SK-N-SH (cell line): ENCODE results near the gene ANKFN1. TPM values are rescaled to one million over a fixed set of nuclear protein-coding genes. Genes with fewer than 3 reads are reported as not detected.

Experiments
- CTCF ChIA-PET: fragments of 300-600, 350-600 bp; formaldehyde crosslinking; extraction: SDS; loops from one replicate; lab custom pipeline; 2021; lab: Yijun Ruan, JAX
- POLR2A ChIA-PET: fragments of 350-600 bp; sonication (Branson Sonifier 250); formaldehyde crosslinking; extraction: SDS; loops from one replicate; lab custom pipeline; 2020; ENCODE audit warnings: antibody characterized with exemption, inconsistent platforms; lab: Yijun Ruan, JAX
- DNase-seq: peaks from one replicate; pipeline ENCODE4 v3.0.0; 2012
- H2AFZ ChIP-seq: fragments of 200-600 bp; sonication (generic); 2 replicates; pipeline ENCODE4 v1.8.1; 2016; ENCODE audit warnings: antibody characterized with exemption, mild to moderate bottlenecking, low read depth
- H3F3A ChIP-seq: fragments of 200-600 bp; sonication (generic); replicated peaks from 2 replicates; pipeline ENCODE3; 2016; ENCODE audit warnings: antibody characterized with exemption, mild to moderate bottlenecking; ENCODE audit not compliant: insufficient read depth
- H3K27ac ChIP-seq, 2 experiments: fragments of 200-500 bp in 1 of 2; fragments of 200-600 bp in 1 of 2; sonication (Bioruptor generic) in 1 of 2; sonication (generic), shearing (Covaris generic) in 1 of 2; 2 replicates each; pipeline versions ENCODE4 v1.5.1 to v1.6.1; 2014 to 2016; ENCODE audit warnings: low read depth in 2 of 2, inconsistent platforms in 1 of 2, low read length in 1 of 2, mild to moderate bottlenecking in 1 of 2, mixed read lengths in 1 of 2
- H3K27me3 ChIP-seq: fragments of 200-600 bp; sonication (generic), shearing (Covaris generic); 2 replicates; pipeline ENCODE4 v1.6.1; 2016; ENCODE audit warnings: mixed run types; ENCODE audit not compliant: insufficient read depth
- H3K36me3 ChIP-seq, 2 experiments: fragments of 200-500 bp in 1 of 2; fragments of 200-600 bp in 1 of 2; sonication (Bioruptor generic) in 1 of 2; sonication (generic) in 1 of 2; replicated peaks in 1 of 2; 2 replicates each; pipeline versions ENCODE3 to v1.5.1; 2014 to 2016; ENCODE audit warnings: low read length in 1 of 2, mild to moderate bottlenecking in 1 of 2; ENCODE audit not compliant: insufficient read depth in 2 of 2, control insufficient read depth in 1 of 2
- H3K4me1 ChIP-seq, 2 experiments: fragments of 200-500 bp in 1 of 2; fragments of 200-600 bp in 1 of 2; sonication (Bioruptor generic) in 1 of 2; sonication (generic), shearing (Covaris generic) in 1 of 2; 2 replicates each; pipeline versions ENCODE4 v1.5.1 to v1.6.1; 2014 to 2016; ENCODE audit warnings: low read depth in 1 of 2, low read length in 1 of 2, mixed run types in 1 of 2; ENCODE audit not compliant: insufficient read depth in 2 of 2, control insufficient read depth in 1 of 2
- H3K4me2 ChIP-seq: fragments of 200-600 bp; sonication (generic), shearing (Covaris generic); 2 replicates; pipeline ENCODE4 v1.6.1; 2017; ENCODE audit warnings: mixed run types
- H3K4me3 ChIP-seq, 2 experiments: fragments of 200-500 bp in 1 of 2; fragments of 200-600 bp in 1 of 2; sonication (Bioruptor generic) in 1 of 2; sonication (generic), shearing (Covaris generic) in 1 of 2; 2 replicates each; pipeline versions ENCODE4 v1.5.1 to v1.8.1; 2014 to 2016; ENCODE audit warnings: low read depth in 2 of 2, inconsistent platforms in 1 of 2, low read length in 1 of 2, mild to moderate bottlenecking in 1 of 2, mixed read lengths in 1 of 2, moderate library complexity in 1 of 2
- H3K79me2 ChIP-seq: fragments of 200-600 bp; sonication (generic); 2 replicates; pipeline ENCODE4 v1.8.1; 2017; ENCODE audit warnings: mild to moderate bottlenecking; ENCODE audit not compliant: insufficient read depth
- H3K9ac ChIP-seq: fragments of 200-600 bp; sonication (generic); 2 replicates; pipeline ENCODE4 v1.6.1; 2017; ENCODE audit warnings: mixed run types
- H3K9me2 ChIP-seq: fragments of 200-600 bp; sonication (generic); 2 replicates; pipeline ENCODE4 v1.6.1; 2017; ENCODE audit warnings: mixed run types
- H3K9me3 ChIP-seq: fragments of 200-600 bp; sonication (generic); 2 replicates; pipeline ENCODE4 v1.6.1; 2017; ENCODE audit warnings: mixed run types, mild to moderate bottlenecking, moderate library complexity
- H4K20me1 ChIP-seq: fragments of 200-600 bp; sonication (generic); 2 replicates; pipeline ENCODE4 v1.6.1; 2017; ENCODE audit warnings: mild to moderate bottlenecking, mixed run types; ENCODE audit not compliant: insufficient read depth
- CHD2 ChIP-seq: fragments of 150-350 bp; IDR thresholded peaks from 2 replicates; pipeline ENCODE4 v1.6.1; 2018; ENCODE audit warnings: low read length; ENCODE audit not compliant: partially characterized antibody
- EZH2phosphoT487 ChIP-seq: fragments of 200-600 bp; sonication (generic); IDR thresholded peaks from 2 replicates; pipeline ENCODE4 v1.6.1; 2017; ENCODE audit warnings: low read depth, mixed run types, mild to moderate bottlenecking, antibody characterized with exemption, moderate library complexity, borderline replicate concordance
- FOSL2 ChIP-seq: IDR thresholded peaks from 2 replicates; pipeline ENCODE4 v1.4.0; 2012; ENCODE audit warnings: low read depth, mild to moderate bottlenecking, moderate library complexity, borderline replicate concordance
- FOXM1 ChIP-seq: IDR thresholded peaks from 2 replicates; pipeline ENCODE4 v1.4.0; 2012; ENCODE audit warnings: low read depth, mild to moderate bottlenecking
- GABPA ChIP-seq: IDR thresholded peaks from 2 replicates; pipeline ENCODE4 v1.4.0; 2012; ENCODE audit warnings: low read depth, mild to moderate bottlenecking
- IRF3 ChIP-seq: fragments of 150-350 bp; IDR thresholded peaks from 2 replicates; pipeline ENCODE4 v1.6.1; 2016; ENCODE audit warnings: mild to moderate bottlenecking, low read depth, low read length
- JUND ChIP-seq: IDR thresholded peaks from 2 replicates; pipeline ENCODE4 v1.4.0; 2012
- MAX ChIP-seq: IDR thresholded peaks from 2 replicates; pipeline ENCODE4 v1.4.0; 2012; ENCODE audit warnings: low read depth
- NFIC ChIP-seq: IDR thresholded peaks from 2 replicates; pipeline ENCODE4 v1.4.0; 2012; ENCODE audit warnings: borderline replicate concordance
- NRF1 ChIP-seq: IDR thresholded peaks from 2 replicates; pipeline ENCODE4 v1.6.1; 2012; ENCODE audit warnings: low read depth, mild to moderate bottlenecking, low read length
- PBX3 ChIP-seq: IDR thresholded peaks from 2 replicates; pipeline ENCODE4; 2012
- POLR2AphosphoS5 ChIP-seq: IDR thresholded peaks from 2 replicates; pipeline ENCODE4 v1.6.1; 2012; ENCODE audit warnings: low read depth, low read length
- RAD21 ChIP-seq: IDR thresholded peaks from 2 replicates; pipeline ENCODE4 v1.6.1; 2012; ENCODE audit warnings: mild to moderate bottlenecking, low read length
- RCOR1 ChIP-seq: fragments of 150-350 bp; IDR thresholded peaks from 2 replicates; pipeline ENCODE4 v1.6.1; 2017; ENCODE audit warnings: antibody characterized with exemption, low read length
- REST ChIP-seq: IDR thresholded peaks from 2 replicates; pipeline ENCODE4 v1.6.1; 2012; ENCODE audit warnings: mild to moderate bottlenecking, low read depth, low read length, moderate library complexity
- RFX5 ChIP-seq: IDR thresholded peaks from 2 replicates; pipeline ENCODE4 v1.6.1; 2012; ENCODE audit warnings: mild to moderate bottlenecking, improper control_type of control experiment, low read length
- SIN3A ChIP-seq: IDR thresholded peaks from 2 replicates; pipeline ENCODE4 v1.6.1; 2012; ENCODE audit warnings: low read depth, mild to moderate bottlenecking, low read length, moderate library complexity, borderline replicate concordance
- TAF1 ChIP-seq: IDR thresholded peaks from 2 replicates; pipeline ENCODE4 v1.6.1; 2012; ENCODE audit warnings: low read depth, mild to moderate bottlenecking, low read length, moderate library complexity, borderline replicate concordance
- TEAD4 ChIP-seq: IDR thresholded peaks from 2 replicates; pipeline ENCODE4 v1.4.0; 2012; ENCODE audit warnings: mild to moderate bottlenecking, borderline replicate concordance; ENCODE audit not compliant: insufficient read depth
- YY1 ChIP-seq: IDR thresholded peaks from 2 replicates; pipeline ENCODE4 v1.4.0; 2012; ENCODE audit warnings: low read depth, mild to moderate bottlenecking
- ZBTB33 ChIP-seq: IDR thresholded peaks from 2 replicates; pipeline ENCODE4 v1.4.0; 2012; ENCODE audit warnings: low read depth, borderline replicate concordance
- WGBS: methylation state at CpG from one replicate; pipeline ENCODE4 v1.1.6; 2017; ENCODE audit warnings: low lambda C conversion rate; 5-methylcytosine and 5-hydroxymethylcytosine counted together
- polyA plus RNA-seq, 3 experiments: library from polyadenylated mRNA; depleted of rRNA; stranded (reverse); fragments of >200 nt; gene quantifications; 2 replicates each; pipeline ENCODE4 v1.2.3, GENCODE V29; 2012

ANKFN1 gene
- polyA plus RNA-seq, 1 of the 3 experiments (the other 2 are of a cell fraction): 0.07 TPM

- H2AFZ ChIP-seq: no peak overlapping the region
- WGBS: 14% methylated on average over 4 of the region's 4 CpGs
- H3K4me3 ChIP-seq: no peak overlapping the region
- peaks cover 9% of the 10 kb centered on the region; the same call in 1 of the 2 replicates for H3K27me3 ChIP-seq
- no peak overlapping the region for H3K4me2 ChIP-seq
- H3F3A ChIP-seq: no peaks in the 10 kb centered on the region
- DNase-seq: no peak
- CTCF ChIA-PET: no interaction called here
- POLR2A ChIA-PET: no interaction called here
- H3K9me3 ChIP-seq: no peaks in the 10 kb centered on the region
- TF ChIP-seq TEAD4 (no peak), FOSL2 (no peak), IRF3 (no peak), TAF1 (no peak), SIN3A (no peak), MAX (no peak), CHD2 (no peak), RCOR1 (no peak)
- H3K9ac ChIP-seq: no peak overlapping the region
- H3K79me2 ChIP-seq: no peaks in the 10 kb centered on the region
- no peaks in the 10 kb centered on the region for H4K20me1 ChIP-seq
- H3K4me1 ChIP-seq: no peaks in the 10 kb centered on the region
- no peaks in the 10 kb centered on the region for H3K36me3 ChIP-seq
- H3K27ac ChIP-seq: no peak overlapping the region
- H3K9me2 ChIP-seq: no peaks in the 10 kb centered on the region
Observed at GRCh38 chr17:56548661-56549060, 395.4 kb downstream of the ANKFN1 start.

GRCh38 chr17:56549501-56549900 is 396.2 kb downstream of the ANKFN1 start:
- ChIA-PET POLR2A (no interaction called here), CTCF (no interaction called here)
- no peak for DNase-seq
- TF ChIP-seq ZBTB33 (no peak), EZH2phosphoT487 (no peak), RCOR1 (no peak), TAF1 (no peak), MAX (no peak), PBX3 (no peak), RFX5 (no peak), REST (no peak), GABPA (no peak), NRF1 (no peak), NFIC (no peak), POLR2AphosphoS5 (no peak), CHD2 (no peak), YY1 (no peak), FOXM1 (no peak), JUND (no peak), RAD21 (no peak)

More at GRCh38 chr17:56549501-56549900, 396.2 kb downstream of the ANKFN1 start:
- H3K9ac ChIP-seq: no peak overlapping the region
- H2AFZ ChIP-seq: no peak overlapping the region
- H3K4me3 ChIP-seq: no peak overlapping the region
- no peaks in the 10 kb centered on the region for H3K4me1 ChIP-seq
- H3K9me2 ChIP-seq: no peaks in the 10 kb centered on the region
- no peaks in the 10 kb centered on the region for H4K20me1 ChIP-seq
- no peaks in the 10 kb centered on the region for H3K9me3 ChIP-seq
- no peak overlapping the region for H3K27ac ChIP-seq
- no peaks in the 10 kb centered on the region for H3K79me2 ChIP-seq
- H3K4me2 ChIP-seq: no peak overlapping the region
- no peaks in the 10 kb centered on the region for H3K36me3 ChIP-seq
- H3K27me3 ChIP-seq: peaks cover 9% of the 10 kb centered on the region
- H3F3A ChIP-seq: no peaks in the 10 kb centered on the region
- WGBS: 4% methylated on average over 1 of the region's 1 CpG
